Psoas muscle (tissue), 8 donors: ENCODE results near the gene ENTPD2. TPM values are rescaled to one million over a fixed set of nuclear protein-coding genes. Genes with fewer than 3 reads are reported as not detected.

Experiments used
- ATAC-seq, 4 donors: fragments of 200-7000 bp; cut with Tn5 transposase; one replicate each; pipeline ENCODE4 v1.9.1; 2020; ENCODE audit warnings: moderate library complexity in 3 of 4, mild to moderate bottlenecking in 2 of 4
- DNase-seq, 2 donors: peaks; one replicate each; pipeline ENCODE4 v3.0.0-alpha.2; 2020
- H3K27ac ChIP-seq: fragments of 200-600 bp; one replicate; pipeline ENCODE4 v1.8.0; 2022
- H3K27me3 ChIP-seq, 3 donors: fragments of 200-600 bp in 1 of 3; one replicate each; pipeline versions ENCODE4 v1.6.1 to v1.8.0; 2013 to 2022; ENCODE audit warnings: low read length in 2 of 3, mild to moderate bottlenecking in 2 of 3, moderate library complexity in 1 of 3; ENCODE audit not compliant: insufficient read depth in 3 of 3
- H3K36me3 ChIP-seq, 2 donors: fragments of 200-600 bp in 1 of 2; one replicate each; pipeline versions ENCODE4 v1.6.1 to v1.8.0; 2013 to 2022; ENCODE audit warnings: low read depth in 1 of 2, mild to moderate bottlenecking in 1 of 2, moderate library complexity in 1 of 2; ENCODE audit not compliant: insufficient read depth in 1 of 2
- H3K4me1 ChIP-seq: fragments of 200-600 bp; one replicate; pipeline ENCODE4 v1.8.0; 2022
- H3K4me3 ChIP-seq: fragments of 200-600 bp; one replicate; pipeline ENCODE4 v1.8.0; 2022; ENCODE audit warnings: mild to moderate bottlenecking
- H3K9me3 ChIP-seq: fragments of 200-600 bp; one replicate; pipeline ENCODE4 v1.8.0; 2022
- CTCF ChIP-seq: fragments of 200-600 bp; IDR thresholded peaks from one replicate; pipeline ENCODE4 v1.8.0; 2022; ENCODE audit warnings: antibody characterized with exemption
- WGBS, 3 donors: extraction: QIAGEN DNeasy Blood & Tissue Kit; methylation state at CpG; one replicate each; pipeline versions ENCODE4 v1.1.6 to v1.1.7; 2013; 5-methylcytosine and 5-hydroxymethylcytosine counted together
- intact Hi-C, 2 donors: fragments of 100-400 bp; cut with DNase I; formaldehyde crosslinking; loops; one replicate each; pipeline versions ENCODE4 v1.11.0 to v1.14.2; 2022
- polyA plus RNA-seq, 3 donors: library from polyadenylated mRNA; stranded (reverse); fragments of 200-250 nt; gene quantifications; one replicate each; pipeline ENCODE4 v1.2.3, GENCODE V29; 2013
- total RNA-seq, 4 donors: library from RNA; stranded (reverse); fragmentation: NEBNext Ultra II Directional in 2 of 4; extraction: Animal tissue kit (Norgen Biotek cat#: 25700) in 2 of 4; gene quantifications; one replicate each; pipeline versions ENCODE4 v1.2.1 to v1.2.4, GENCODE V29; 2021 to 2023
- donor health status: healthy with polysubstance abuse.
- donor health status: DM: no; HTN: no; CAD: no; lungs with moderate emphysema.
- donor health status: Bipolar disorder and iron deficiency.
- donor health status: healthy.
- donor health status: DM: yes; HTN: yes; CAD: no.
- donor health status: DM: no; HTN: no; CAD: no.
- donor health status: DM: no; HTN: no; CAD: no.
- donor health status: DM: yes; HTN: yes; CAD: no.

ENTPD2 gene
- total and polyA plus RNA-seq, 7 donors = 0.17 to 1.4 (median 0.59) TPM

- no peaks in the 10 kb centered on the region for H3K9me3 ChIP-seq
- peaks cover 0 to 12% of the 10 kb centered on the region in 2 donors for H3K36me3 ChIP-seq
- intact Hi-C loops = no loop called here
- H3K4me3 ChIP-seq = no peak overlapping the region
- H3K27ac ChIP-seq = no peak overlapping the region
- ATAC-seq (no peak), DNase-seq (no peak)
- H3K27me3 ChIP-seq = peaks cover 0 to 6% (median 0%) of the 10 kb centered on the region in 3 donors
- WGBS, 3 donors = 84 to 88% (median 85%) methylated on average over 10 of the region's 10 CpGs
- peaks cover 6% of the 10 kb centered on the region for H3K4me1 ChIP-seq
- no peak for TF ChIP-seq CTCF
Observed at GRCh38 chr9:137037483-137037882, 16.4 kb downstream of the ENTPD2 start.

GRCh38 chr9:137037035-137037434 lies 16.8 kb downstream of the ENTPD2 start:
- no peak for DNase-seq
- Histone ChIP-seq H3K4me1 (peaks cover 6% of the 10 kb centered on the region), H3K27ac (no peak overlapping the region), H3K27me3 (peaks cover 0 to 6% (median 0%) of the 10 kb centered on the region in 3 donors), H3K36me3 (peaks cover 0 to 12% of the 10 kb centered on the region in 2 donors), H3K9me3 (no peaks in the 10 kb centered on the region), H3K4me3 (no peak overlapping the region)
- no peak for TF ChIP-seq CTCF
- intact Hi-C loops = no loop called here
- no peak for ATAC-seq
- 73 to 82% (median 79%) methylated on average over 13 of the region's 13 CpGs for WGBS, 3 donors

- Histone ChIP-seq H3K27me3 (peaks cover 0 to 6% (median 0%) of the 10 kb centered on the region in 3 donors), H3K9me3 (no peaks in the 10 kb centered on the region), H3K4me3 (no peak overlapping the region), H3K27ac (no peak overlapping the region), H3K36me3 (peaks cover 0 to 12% of the 10 kb centered on the region in 2 donors), H3K4me1 (peaks cover 6% of the 10 kb centered on the region)
- 71 to 83% (median 78%) methylated on average over 7 to 8 of the region's 8 CpGs for WGBS, 3 donors
- intact Hi-C loops = loop anchor here (1.0 to 2.0 kb wide), 3 partner anchors 87 to 249 kb away; no protein-coding TSS in a partner anchor
- DNase-seq (no peak), ATAC-seq (no peak)
- no peak for TF ChIP-seq CTCF
Observed at GRCh38 chr9:137035937-137036336, 17.9 kb downstream of the ENTPD2 start.

GRCh38 chr9:137035507-137035834 lies 18.4 kb downstream of the ENTPD2 start:
- ATAC-seq (peak in 3 of 4 donors; percentile 7 to 31 (median 26)), DNase-seq (no peak)
- H3K36me3 ChIP-seq = peaks cover 0 to 12% of the 10 kb centered on the region in 2 donors
- intact Hi-C loops = loop anchor here (1.0 to 2.0 kb wide), 3 partner anchors 87 to 248 kb away; no protein-coding TSS in a partner anchor
- no peak overlapping the region for H3K4me3 ChIP-seq
- no peak overlapping the region for H3K27ac ChIP-seq
- H3K27me3 ChIP-seq = peaks cover 0 to 6% (median 0%) of the 10 kb centered on the region in 3 donors
- WGBS, 3 donors = 16 to 27% (median 25%) methylated on average over 8 to 9 of the region's 9 CpGs
- no peak for TF ChIP-seq CTCF
- peaks cover 6% of the 10 kb centered on the region for H3K4me1 ChIP-seq
- no peaks in the 10 kb centered on the region for H3K9me3 ChIP-seq
